GM21528 (cell line): Measurements from ENCODE around the gene RFK.
"Not testable (repeated sequence)": the region's sequence is repeated elsewhere in the genome, so short reads cannot be mapped to it uniquely, and the experiment has no call there.

Experiments
- ATAC-seq: cut with Tn5 transposase; IDR thresholded peaks from one replicate; pipeline ENCODE4 v1.9.1; 2021; ENCODE audit warnings: mild to moderate bottlenecking, moderate library complexity; ENCODE audit not compliant: unreplicated experiment, low FRiP score

RFK gene

GRCh38 chr9:76394195-76394959 is at the start of gene RFK:
Gene RFK, minus strand, starts transcription at chr9:76394426. Its CDS starts 255 bp downstream, at chr9:76394171.
- peak; percentile 70 for ATAC-seq

GRCh38 chr9:76443887-76444286 is 49.7 kb upstream of the RFK start:
- ATAC-seq = no peak

- peak; percentile 55 for ATAC-seq
Observed at GRCh38 chr9:76441551-76442322, 47.5 kb upstream of the RFK start.

GRCh38 chr9:76438841-76439588 is 44.8 kb upstream of the RFK start:
- peak; percentile 77 for ATAC-seq

GRCh38 chr9:76437017-76437699 is 42.9 kb upstream of the RFK start:
- ATAC-seq = not testable (repeated sequence)

GRCh38 chr9:76434897-76435296 is 40.7 kb upstream of the RFK start:
- not testable (repeated sequence) for ATAC-seq

GRCh38 chr9:76433836-76434235 is 39.6 kb upstream of the RFK start:
- no peak for ATAC-seq

- no peak for ATAC-seq
Observed at GRCh38 chr9:76433406-76433805, 39.2 kb upstream of the RFK start.

- no peak for ATAC-seq
Observed at GRCh38 chr9:76431601-76432000, 37.4 kb upstream of the RFK start.

- no peak for ATAC-seq
Observed at GRCh38 chr9:76426807-76427419, 32.7 kb upstream of the RFK start.

GRCh38 chr9:76425677-76426453 is 31.6 kb upstream of the RFK start:
- no peak for ATAC-seq

GRCh38 chr9:76424491-76424890 is 30.3 kb upstream of the RFK start:
- ATAC-seq = no peak

GRCh38 chr9:76423216-76424177 is 29.3 kb upstream of the RFK start:
- ATAC-seq = no peak

GRCh38 chr9:76419782-76420380 is 25.7 kb upstream of the RFK start:
- ATAC-seq = no peak

- ATAC-seq = no peak
Observed at GRCh38 chr9:76417394-76417793, 23.2 kb upstream of the RFK start.

- no peak for ATAC-seq
Observed at GRCh38 chr9:76415731-76416130, 21.5 kb upstream of the RFK start.

- ATAC-seq = no peak
Observed at GRCh38 chr9:76415154-76415553, 20.9 kb upstream of the RFK start.

- ATAC-seq = peak; percentile 80
Observed at GRCh38 chr9:76414661-76415060, 20.4 kb upstream of the RFK start.
